ENCODE data around the gene COMT.

The COMT gene

DNA sequence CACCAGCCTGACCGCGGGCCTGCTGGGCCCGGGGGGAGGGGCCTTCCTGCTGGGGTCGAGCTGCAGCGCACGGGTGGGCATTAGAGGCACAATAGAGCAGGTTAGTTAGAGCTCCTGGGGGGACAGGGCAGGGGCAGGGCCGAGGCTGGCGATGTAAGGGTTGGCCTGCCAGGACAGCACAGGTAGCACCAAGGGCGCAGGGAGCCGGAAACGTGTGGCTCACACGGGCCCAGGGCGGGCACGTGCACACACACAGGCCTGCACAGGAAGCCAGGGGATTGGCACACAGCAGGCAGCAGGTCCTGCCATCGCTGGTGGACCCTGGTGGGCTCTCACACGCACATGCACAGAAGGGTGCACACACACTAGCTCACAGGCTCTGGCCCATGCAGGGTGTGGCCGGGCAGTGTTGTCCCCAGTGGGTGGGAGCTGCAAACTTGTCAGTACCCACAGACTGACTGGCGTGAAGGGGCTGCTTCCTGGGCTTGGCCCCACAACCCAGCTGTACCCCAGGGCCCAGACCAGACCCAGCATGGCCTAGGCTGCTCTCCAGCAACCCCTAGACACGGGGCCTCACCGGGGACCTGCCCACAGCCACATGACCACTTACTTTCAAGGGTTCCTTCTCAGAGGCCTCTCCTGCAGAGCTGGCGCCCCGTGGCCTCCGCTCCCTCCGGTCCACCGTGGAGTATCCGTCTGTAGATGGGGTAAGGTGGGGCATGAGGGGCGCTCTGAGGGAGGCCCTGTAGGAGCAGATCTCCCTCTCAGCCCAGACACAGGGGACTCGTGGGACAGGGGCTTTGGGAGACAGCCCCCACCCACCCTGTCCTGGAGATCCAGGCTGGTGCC, 29.9 kb downstream of the COMT start:
- Histone ChIP-seq H3K36me3 (ENCODE audit: control insufficient read depth in 2 of 2, insufficient read depth in 1 of 2, low read length in 2 of 2) (peaks cover 0 to 75% of the 10 kb centered on the region in 2 experiments; a peak in 1 of 3 replicates), H3K4me1 (ENCODE audit: control insufficient read depth, insufficient read depth, low read length) (no peaks in the 10 kb centered on the region), H3K4me3 (ENCODE audit: low read depth, low read length) (no peak overlapping the region), H3K9me3 (ENCODE audit: control insufficient read depth, insufficient read depth, low read depth, low read length) (no peaks in the 10 kb centered on the region), H3K27ac (ENCODE audit: extremely low read depth, low read depth, low read length) (no peak overlapping the region)
- no peak for TF ChIP-seq BCL11B (tag by site-specific recombination; IDR thresholded peaks at IDR 0.05; ENCODE audit: low read depth)
- peak; percentile 54; the same call in 1 of the 2 replicates for TF ChIP-seq GLIS1 (tag by site-specific recombination; IDR thresholded peaks at IDR 0.05)
- ChIA-PET POLR2A (interaction anchor here (1.0 to 5.8 kb wide), 2 partner anchors 13 to 41 kb away, joined by 5 to 26 read pairs; no protein-coding TSS in a partner anchor), CTCF (interaction anchor here (0.6 to 12.8 kb wide), 9 partner anchors 12 to 139 kb away, joined by 3 to 150 read pairs (median 5); partner anchors contain the start of gene TANGO2)

DNA sequence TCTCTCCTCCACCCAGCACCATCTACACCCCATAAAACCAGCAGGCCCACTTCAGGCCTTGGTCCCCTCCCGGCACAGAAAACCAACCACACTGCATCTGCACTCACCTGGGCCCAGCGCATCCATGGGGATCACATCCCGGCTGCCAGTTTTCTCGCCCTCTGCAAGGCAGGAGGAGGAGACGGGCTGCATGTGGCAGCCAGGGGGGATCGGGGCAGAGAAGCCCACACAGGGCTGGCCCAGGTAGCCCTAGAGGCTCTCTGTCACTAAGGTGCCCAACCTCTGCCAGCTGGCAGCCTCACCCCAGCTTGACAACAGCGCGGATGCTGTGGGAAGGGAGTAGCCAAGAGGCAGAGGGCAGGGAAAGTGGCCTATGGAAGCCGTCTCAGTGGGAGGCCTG, 30.7 kb downstream of the COMT start:
- no peak overlapping the region for H3K4me3 ChIP-seq (ENCODE audit: low read depth, low read length)
- peaks cover 0 to 72% of the 10 kb centered on the region in 2 experiments; a peak in 1 of 3 replicates for H3K36me3 ChIP-seq (ENCODE audit: control insufficient read depth in 2 of 2, insufficient read depth in 1 of 2, low read length in 2 of 2)
- H3K4me1 ChIP-seq (ENCODE audit: control insufficient read depth, insufficient read depth, low read length) = no peaks in the 10 kb centered on the region
- H3K27ac ChIP-seq (ENCODE audit: extremely low read depth, low read depth, low read length) = no peak overlapping the region
- H3K9me3 ChIP-seq (ENCODE audit: control insufficient read depth, insufficient read depth, low read depth, low read length) = no peaks in the 10 kb centered on the region
- ChIA-PET CTCF (interaction anchor here (0.8 to 12.8 kb wide), 7 partner anchors 12 to 195 kb away, joined by 3 to 150 read pairs (median 6); no protein-coding TSS in a partner anchor), POLR2A (interaction anchor here (0.5 to 5.8 kb wide), 3 partner anchors 12 to 109 kb away, joined by 3 to 26 read pairs (median 5); no protein-coding TSS in a partner anchor)
- no peak for TF ChIP-seq ZNF426 (tag by site-specific recombination; IDR thresholded peaks at IDR 0.05)
- TF ChIP-seq ZNF561 (tag by site-specific recombination; IDR thresholded peaks at IDR 0.05; ENCODE audit: borderline replicate concordance) = no peak
- TF ChIP-seq, protein P1, sequence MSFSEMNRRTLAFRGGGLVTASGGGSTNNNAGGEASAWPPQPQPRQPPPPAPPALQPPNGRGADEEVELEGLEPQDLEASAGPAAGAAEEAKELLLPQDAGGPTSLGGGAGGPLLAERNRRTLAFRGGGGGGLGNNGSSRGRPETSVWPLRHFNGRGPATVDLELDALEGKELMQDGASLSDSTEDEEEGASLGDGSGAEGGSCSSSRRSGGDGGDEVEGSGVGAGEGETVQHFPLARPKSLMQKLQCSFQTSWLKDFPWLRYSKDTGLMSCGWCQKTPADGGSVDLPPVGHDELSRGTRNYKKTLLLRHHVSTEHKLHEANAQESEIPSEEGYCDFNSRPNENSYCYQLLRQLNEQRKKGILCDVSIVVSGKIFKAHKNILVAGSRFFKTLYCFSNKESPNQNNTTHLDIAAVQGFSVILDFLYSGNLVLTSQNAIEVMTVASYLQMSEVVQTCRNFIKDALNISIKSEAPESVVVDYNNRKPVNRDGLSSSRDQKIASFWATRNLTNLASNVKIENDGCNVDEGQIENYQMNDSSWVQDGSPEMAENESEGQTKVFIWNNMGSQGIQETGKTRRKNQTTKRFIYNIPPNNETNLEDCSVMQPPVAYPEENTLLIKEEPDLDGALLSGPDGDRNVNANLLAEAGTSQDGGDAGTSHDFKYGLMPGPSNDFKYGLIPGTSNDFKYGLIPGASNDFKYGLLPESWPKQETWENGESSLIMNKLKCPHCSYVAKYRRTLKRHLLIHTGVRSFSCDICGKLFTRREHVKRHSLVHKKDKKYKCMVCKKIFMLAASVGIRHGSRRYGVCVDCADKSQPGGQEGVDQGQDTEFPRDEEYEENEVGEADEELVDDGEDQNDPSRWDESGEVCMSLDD (tag by site-specific recombination; IDR thresholded peaks at IDR 0.05) = no peak
- TF ChIP-seq ZNF175 (tag by site-specific recombination; IDR thresholded peaks at IDR 0.05) = no peak
- no peak for TF ChIP-seq KLF1 (tag by site-specific recombination; IDR thresholded peaks at IDR 0.05)
- TF ChIP-seq EGR2 (tag by site-specific recombination; IDR thresholded peaks at IDR 0.05; ENCODE audit: low read depth) = no peak
- TF ChIP-seq, protein P2, sequence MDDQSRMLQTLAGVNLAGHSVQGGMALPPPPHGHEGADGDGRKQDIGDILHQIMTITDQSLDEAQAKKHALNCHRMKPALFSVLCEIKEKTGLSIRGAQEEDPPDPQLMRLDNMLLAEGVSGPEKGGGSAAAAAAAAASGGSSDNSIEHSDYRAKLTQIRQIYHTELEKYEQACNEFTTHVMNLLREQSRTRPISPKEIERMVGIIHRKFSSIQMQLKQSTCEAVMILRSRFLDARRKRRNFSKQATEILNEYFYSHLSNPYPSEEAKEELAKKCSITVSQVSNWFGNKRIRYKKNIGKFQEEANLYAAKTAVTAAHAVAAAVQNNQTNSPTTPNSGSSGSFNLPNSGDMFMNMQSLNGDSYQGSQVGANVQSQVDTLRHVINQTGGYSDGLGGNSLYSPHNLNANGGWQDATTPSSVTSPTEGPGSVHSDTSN (CRISPR knock-in tag; IDR thresholded peaks at IDR 0.05) = no peak
- TF ChIP-seq, protein P3, sequence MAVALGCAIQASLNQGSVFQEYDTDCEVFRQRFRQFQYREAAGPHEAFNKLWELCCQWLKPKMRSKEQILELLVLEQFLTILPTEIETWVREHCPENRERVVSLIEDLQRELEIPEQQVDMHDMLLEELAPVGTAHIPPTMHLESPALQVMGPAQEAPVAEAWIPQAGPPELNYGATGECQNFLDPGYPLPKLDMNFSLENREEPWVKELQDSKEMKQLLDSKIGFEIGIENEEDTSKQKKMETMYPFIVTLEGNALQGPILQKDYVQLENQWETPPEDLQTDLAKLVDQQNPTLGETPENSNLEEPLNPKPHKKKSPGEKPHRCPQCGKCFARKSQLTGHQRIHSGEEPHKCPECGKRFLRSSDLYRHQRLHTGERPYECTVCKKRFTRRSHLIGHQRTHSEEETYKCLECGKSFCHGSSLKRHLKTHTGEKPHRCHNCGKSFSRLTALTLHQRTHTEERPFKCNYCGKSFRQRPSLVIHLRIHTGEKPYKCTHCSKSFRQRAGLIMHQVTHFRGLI (tag by site-specific recombination; IDR thresholded peaks at IDR 0.05) = no peak
- TF ChIP-seq, protein P4, sequence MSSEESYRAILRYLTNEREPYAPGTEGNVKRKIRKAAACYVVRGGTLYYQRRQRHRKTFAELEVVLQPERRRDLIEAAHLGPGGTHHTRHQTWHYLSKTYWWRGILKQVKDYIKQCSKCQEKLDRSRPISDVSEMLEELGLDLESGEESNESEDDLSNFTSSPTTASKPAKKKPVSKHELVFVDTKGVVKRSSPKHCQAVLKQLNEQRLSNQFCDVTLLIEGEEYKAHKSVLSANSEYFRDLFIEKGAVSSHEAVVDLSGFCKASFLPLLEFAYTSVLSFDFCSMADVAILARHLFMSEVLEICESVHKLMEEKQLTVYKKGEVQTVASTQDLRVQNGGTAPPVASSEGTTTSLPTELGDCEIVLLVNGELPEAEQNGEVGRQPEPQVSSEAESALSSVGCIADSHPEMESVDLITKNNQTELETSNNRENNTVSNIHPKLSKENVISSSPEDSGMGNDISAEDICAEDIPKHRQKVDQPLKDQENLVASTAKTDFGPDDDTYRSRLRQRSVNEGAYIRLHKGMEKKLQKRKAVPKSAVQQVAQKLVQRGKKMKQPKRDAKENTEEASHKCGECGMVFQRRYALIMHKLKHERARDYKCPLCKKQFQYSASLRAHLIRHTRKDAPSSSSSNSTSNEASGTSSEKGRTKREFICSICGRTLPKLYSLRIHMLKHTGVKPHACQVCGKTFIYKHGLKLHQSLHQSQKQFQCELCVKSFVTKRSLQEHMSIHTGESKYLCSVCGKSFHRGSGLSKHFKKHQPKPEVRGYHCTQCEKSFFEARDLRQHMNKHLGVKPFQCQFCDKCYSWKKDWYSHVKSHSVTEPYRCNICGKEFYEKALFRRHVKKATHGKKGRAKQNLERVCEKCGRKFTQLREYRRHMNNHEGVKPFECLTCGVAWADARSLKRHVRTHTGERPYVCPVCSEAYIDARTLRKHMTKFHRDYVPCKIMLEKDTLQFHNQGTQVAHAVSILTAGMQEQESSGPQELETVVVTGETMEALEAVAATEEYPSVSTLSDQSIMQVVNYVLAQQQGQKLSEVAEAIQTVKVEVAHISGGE (tag by site-specific recombination; conservative IDR thresholded peaks at IDR 0.05; ENCODE audit: low read depth) = no peak
- TF ChIP-seq PRDM1 (tag by site-specific recombination; IDR thresholded peaks at IDR 0.05) = no peak
- TF ChIP-seq, protein P5, sequence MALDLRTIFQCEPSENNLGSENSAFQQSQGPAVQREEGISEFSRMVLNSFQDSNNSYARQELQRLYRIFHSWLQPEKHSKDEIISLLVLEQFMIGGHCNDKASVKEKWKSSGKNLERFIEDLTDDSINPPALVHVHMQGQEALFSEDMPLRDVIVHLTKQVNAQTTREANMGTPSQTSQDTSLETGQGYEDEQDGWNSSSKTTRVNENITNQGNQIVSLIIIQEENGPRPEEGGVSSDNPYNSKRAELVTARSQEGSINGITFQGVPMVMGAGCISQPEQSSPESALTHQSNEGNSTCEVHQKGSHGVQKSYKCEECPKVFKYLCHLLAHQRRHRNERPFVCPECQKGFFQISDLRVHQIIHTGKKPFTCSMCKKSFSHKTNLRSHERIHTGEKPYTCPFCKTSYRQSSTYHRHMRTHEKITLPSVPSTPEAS (tag by site-specific recombination; IDR thresholded peaks at IDR 0.05) = no peak
- no peak for TF ChIP-seq GLI4 (tag by site-specific recombination; IDR thresholded peaks at IDR 0.05)
- TF ChIP-seq KLF9 (tag by site-specific recombination; IDR thresholded peaks at IDR 0.05; ENCODE audit: low read depth) = no peak
- no peak for TF ChIP-seq GLIS2 (tag by site-specific recombination; IDR thresholded peaks at IDR 0.05)
